ENCODE data around the gene DHX8.
A peak's percentile ranks its signal among the peaks of the same experiment; 100 is the strongest.

The DHX8 gene

DNA sequence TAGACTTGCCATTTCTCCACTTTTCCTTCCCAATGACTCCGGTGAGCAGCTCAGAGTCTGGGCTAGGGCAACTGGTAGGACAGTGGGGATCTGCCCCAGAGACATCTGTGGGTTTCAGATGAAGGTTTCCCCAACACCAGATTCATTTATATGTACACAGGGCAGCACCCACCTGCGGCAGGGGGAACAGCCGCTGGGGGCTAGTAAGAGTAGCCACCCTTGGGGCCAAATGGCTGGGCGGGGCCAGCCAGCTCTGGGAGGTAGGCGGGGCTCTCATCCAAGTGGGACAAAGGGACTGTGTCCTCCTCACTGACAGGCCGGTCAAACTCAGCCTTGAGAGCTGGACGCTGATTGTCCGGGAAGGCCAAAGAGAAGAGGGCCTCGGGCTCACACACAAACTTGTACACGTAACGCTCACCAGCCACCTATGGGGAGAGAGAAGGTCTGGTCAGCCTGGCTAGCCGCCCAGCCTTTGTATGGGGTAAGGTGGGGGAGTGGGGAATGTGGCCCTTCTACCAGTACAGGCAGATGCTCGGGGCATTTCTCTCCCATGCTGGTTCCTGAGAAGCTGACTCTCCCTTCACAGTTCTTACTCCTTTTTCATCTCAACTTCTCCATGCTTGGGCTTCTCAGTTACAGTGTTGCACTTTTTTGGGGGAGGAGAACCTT, 44.7 kb downstream of the DHX8 start:
- DNase-seq, result no peak

DNA sequence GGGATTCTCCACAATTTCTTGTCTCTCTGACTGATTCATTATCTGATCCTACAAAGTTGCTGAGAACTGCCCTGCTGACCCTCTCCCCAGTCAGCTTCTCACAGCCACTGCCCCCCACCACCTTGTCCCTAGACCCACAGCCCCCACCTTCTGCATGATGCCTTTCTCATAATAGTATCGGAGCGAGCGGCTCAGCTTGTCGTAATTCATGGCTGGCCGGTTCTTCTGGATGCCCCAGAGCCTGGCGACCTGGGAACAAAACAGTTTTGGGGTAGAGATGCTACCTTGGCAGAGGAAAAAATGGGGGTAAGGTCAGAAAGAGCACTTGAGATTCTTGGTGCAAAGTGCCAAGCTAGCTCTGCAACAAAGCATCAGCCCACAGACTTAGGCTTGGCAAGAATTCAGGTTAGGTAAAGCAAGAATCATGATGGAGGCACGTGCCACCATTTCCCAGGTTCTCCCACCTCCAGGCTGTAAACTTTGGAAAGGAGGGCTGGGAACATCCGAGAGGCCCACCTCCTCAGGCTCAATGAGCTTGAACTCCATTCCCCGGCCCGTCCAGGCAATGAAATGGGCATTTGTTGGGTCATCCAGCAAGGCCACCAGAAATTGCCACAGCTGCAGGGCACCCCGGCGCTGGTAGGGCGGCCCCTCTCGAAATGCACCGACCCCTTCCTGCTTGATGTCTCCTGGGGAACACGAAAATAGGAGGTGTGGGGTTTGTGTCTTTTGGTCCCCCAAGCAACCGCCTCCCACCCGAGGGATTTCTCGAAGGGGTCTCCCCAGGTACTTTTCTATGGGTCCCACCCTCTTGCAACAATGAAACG, 45.4 kb downstream of the DHX8 start:
- DNase-seq, result no peak

DNA sequence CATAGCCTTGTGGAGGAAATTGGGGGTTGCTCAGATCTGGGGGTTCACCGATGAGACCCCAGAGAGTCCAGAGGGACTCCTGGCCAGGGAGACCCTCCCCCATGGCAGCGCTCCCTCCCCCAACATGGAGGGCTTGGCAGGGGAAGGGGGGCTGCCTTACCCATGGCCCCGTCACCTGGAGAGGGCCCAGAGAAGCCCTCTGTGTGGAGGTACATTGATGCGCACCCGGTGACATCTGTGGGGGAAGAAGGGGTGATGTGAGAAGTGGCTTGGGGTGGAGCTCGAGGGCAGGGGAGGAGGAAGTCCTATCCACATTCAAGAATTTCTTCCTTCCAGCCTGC, 46.1 kb downstream of the DHX8 start:
- no peak for DNase-seq

DNA sequence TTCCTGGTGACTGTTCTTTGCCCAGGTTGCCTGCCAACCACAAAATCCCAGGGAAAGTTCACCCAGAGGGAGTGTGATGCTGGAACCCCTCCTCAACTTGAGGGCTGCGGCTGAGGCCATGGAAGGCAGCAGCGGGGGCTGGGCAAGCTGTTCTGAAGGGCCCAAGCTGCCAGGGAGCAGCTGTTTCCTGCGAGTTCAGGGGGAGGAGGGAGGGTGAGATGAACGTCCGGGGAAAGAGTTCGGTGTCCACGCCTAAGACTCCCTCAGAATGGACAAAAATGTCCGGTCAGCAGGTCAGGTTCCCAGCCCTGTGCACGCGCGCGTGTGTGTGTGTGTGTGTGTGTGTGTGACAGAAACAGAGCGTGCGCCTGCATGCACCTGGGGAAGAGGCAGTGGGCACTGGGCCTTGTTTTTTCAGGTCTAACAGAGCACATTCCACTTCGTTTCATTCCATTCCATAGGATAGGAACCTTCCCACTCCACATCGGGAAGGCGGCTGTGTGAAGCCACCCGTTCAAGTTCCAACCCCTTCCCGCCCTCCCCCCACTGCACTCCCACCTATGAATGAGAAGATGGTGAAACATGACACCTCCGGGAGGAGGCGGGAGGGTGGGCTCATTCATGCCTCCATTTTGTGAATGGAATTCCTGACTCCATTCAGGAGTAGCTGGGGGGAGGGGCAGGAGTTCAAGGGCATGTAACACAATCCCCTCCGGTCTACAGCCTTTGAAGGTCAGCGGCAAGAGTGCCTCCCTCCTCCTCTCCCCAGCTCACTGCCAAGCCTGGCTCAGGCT, 46.7 kb downstream of the DHX8 start:
- no peak for DNase-seq

DNA sequence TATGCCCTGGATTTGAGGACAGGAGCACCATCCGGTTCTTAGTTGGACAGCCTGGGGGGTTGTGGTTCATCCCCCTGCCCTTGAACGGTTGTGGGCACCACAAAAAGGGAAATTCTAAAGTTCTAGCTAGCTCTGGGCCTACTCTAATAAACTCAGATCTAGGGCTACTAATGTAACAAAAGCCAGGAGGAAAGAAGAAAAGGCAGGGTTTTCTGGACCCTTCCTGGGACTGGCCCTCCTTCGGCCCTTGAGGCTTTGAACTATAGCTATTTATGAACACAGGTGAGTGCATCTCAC, 47.3 kb downstream of the DHX8 start:
- no peak for DNase-seq

DNA sequence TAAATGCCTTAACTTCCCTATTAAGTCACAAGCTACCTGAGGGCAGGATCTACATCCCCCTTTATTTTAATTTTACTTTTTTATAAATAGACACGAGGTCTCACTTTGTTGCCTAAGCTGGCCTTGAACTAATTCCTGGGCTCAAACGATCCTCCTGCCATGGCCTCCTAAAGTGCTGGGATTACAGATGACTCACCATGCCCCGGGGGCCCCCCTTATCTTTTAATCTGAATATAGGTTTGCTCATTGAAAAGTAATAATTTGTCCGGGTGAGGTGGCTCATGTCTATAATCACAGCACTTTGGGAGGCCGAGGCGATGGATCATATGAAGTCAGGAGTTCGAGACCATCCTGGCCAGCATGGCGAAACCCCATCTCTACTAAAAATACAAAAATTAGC, 48.2 kb downstream of the DHX8 start:
- no peak for DNase-seq

DNA sequence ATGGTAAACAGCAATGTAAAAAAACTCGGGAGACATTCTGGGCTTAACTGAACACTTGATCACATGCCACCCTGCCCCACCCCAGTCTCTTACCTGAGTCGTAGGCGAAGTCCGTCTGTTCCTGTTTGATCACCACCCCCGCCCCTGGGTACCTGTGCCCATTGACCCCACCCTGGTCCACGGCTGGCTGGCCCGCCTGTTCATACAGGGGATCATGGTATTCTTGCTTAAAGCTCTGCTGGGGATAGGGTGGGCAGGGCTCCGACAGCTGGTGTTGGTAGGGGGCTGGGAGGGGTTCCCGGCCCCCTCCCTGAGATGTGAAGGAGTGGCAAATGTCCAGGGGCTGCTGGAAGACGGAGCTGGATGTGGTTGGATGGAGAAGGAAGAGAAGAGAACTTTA, 48.8 kb downstream of the DHX8 start:
- DNase-seq, result no peak

DNA sequence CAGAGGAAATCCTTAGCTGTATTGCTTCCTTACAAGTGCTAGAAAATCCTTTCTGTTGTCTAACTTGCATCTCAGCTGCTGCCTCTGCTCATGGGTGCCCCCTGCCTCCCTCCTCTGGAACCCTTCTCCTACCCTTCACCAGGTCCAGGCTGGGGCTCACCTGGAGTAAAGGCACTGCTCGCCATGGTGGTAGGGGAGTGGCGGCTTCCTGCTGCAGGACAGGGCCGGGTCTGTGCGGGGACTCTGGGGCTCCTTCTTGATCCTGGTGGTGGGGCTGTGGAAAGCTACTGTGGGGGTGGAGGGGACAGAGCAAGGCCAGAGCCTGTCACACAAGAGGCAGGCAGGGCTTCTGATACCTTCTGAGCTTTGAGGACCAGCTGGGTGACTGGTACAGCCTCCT, 49.9 kb downstream of the DHX8 start:
- no peak for DNase-seq

DNA sequence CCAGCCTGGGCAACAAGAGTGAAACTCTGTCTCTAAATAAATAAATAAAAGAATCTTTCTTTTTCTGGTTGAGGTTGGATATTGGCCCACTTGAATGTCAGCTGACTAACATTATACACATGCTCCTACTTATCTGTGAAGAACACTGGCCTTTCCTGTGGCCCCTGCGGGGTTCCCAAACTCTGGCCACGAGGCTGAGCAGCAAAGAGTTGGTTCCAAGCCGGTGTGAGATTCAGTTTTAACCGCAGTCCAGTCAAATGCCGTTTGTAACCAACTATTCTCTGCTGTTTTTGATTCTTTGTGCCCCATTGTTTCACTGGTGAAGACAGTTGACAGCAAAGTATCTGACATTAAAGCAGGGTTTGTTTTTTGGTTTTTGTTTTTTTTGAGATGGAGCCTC, 51.1 kb downstream of the DHX8 start:
- DNase-seq, result no peak

DNA sequence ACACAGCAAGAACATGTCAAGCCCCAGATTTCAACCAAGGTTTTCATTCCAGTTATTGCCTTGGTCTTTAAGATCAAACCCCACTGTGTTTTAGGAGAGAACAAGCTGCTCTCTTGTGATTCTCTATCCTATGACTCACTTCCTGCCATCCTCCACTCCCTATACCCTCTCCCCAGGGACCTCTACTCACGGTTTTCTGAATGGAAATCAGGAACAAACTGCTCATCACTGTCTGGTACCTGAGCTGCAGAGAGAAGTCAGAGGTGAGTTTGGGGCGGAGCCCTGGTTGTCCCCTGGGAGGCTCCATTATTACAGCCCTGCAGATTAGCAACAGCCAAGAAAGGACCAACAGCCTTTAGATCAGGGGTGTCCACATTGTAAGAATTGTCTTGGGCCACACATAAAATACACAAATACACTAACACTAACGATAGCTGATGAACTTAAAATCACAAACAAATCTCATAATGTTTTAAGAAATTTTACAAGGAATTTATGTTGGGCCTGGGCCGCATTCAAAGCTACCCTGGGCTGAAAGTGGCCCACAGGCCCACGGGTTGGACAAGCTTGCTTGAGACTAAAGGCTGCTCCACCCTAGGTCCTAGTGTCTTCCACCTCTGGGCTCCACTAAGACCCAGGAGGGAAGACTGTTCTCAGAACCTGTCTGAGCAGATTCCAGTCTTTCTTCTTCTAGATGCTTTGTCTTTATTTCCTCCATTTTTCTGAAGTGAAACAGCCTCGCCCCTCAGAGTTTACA, 52.6 kb downstream of the DHX8 start:
- DNase-seq, result no peak

DNA sequence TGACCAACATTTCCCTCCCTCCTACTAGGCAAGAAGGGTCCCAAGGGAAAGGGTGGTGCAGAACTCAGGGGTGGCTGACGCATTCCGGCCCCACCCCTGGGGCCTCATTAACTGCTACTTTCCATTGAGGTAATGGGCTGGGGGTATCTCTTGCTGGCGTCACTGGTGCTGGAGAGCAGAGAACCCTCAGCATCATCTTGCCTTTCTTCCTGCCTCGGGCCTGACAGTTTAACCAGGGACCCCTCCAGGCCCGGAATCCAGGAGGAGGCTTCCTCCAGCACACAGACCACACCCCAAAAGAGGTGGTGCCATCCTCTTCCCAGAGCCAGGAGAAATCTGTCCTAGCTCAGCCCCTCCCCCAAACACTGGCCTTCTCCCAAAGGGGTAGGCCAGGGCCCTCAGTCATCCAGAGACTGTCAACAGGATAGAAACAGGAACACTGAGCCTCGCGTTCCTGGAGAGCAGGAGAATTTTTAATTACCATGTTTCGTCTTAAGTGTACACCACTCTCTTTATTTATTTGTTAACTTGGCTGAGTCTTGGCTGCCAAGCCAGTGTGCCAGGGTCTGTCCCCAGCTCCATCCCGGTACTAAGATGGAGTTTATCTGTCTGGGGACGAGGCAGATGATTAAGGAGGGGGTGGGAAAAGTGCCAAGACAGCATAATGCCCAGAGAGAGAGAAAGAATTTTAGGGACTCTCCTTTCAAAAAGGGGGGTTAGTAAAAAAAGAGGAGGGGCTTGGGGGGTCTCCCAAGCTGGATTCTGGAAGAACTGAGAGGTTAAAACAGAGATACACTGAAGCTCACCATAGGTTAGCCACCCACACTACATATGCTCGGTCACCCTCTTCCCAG, 57.3 kb downstream of the DHX8 start:
- no peak for DNase-seq

DNA sequence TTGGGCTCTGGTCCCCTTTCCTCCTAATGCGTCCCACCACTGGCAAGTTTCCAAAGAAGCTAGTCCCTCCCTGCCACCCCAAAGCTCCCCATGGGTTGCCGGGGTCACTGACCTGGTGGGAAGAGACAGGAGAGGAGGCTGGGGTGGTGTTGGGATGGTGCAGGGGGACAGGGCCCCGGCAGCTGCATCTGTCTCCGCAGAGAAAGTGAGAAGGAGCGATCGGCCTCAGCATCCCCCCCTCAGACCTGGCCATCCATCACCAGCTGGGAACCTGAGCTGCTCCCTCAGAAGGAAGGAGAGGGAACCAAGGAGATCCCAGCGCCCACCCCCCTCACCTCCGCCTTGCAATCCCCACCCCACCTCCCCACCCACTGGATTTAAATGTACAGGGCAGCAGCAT, 59.1 kb downstream of the DHX8 start:
- DNase-seq, result no peak

DNA sequence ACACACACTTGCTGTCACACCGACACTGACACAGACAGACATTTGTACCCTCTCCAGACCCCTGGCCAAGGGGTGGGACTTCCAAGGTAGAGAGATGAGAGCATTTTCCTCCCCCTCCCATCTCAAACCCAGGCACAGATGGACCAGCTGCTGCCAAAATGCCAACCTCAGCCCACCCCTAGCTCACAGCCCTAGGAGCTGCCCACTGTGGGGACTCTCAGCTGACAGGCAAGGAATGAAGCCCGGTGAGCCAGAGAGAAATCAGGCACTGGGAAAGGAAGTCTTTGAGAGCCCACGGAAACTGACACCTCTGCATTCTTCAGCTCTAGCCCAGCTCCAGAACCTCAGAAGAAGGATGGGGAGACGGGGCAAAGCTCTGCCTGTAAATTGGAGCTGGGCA, 59.5 kb downstream of the DHX8 start:
- DNase-seq, result no peak

DNA sequence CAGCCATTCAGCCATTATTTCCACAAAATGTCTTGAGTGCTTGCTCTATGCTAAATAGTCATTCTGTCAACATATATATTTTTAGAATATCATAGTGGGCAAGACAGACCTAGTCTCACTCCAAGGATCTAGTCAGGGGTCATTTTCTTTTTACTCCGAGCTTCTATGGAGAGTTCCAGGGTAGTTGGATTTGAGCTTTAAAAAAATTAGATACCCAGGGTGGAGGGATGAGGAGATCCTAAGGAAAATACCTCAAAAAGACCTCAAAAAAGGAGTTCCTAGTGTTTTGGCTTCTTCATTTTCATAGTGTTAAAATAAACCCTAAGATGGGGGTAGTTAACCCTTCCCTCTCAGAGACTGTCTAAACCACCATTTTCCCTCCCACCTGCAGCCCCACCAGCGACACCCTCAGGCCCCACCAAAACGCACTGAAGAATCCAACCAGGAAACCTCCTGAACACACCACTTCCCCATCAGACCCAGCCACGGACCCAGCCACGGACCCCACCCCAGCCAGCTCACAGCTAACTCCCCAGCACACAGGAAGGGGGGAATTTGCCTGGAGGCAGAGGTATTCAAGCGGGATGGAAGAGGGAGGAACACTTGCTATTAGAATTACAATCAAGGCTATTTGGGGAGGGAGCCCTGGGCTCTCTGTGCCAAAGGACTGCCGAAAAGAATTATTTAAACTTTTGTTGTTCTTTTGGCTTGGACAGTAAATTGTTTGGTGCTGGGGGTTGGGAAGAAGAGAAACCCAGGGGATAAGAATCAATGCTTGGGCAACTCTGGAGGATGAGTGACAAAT, 60.2 kb downstream of the DHX8 start:
- DNase-seq, result no peak

DNA sequence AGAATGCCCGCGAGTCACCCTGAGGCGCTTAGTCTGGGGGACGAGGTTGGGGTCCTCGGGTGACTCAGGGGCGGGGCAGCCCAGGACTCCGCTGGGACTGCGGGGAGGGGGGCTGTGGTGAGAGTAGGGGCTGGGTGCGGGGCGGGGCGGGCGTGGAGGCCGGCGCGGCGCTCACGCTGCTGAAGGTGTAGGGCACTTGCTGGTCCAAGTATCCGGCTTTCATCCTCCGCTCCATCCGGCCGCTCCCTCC, 61.5 kb downstream of the DHX8 start:
- DNase-seq, result no peak

DNA sequence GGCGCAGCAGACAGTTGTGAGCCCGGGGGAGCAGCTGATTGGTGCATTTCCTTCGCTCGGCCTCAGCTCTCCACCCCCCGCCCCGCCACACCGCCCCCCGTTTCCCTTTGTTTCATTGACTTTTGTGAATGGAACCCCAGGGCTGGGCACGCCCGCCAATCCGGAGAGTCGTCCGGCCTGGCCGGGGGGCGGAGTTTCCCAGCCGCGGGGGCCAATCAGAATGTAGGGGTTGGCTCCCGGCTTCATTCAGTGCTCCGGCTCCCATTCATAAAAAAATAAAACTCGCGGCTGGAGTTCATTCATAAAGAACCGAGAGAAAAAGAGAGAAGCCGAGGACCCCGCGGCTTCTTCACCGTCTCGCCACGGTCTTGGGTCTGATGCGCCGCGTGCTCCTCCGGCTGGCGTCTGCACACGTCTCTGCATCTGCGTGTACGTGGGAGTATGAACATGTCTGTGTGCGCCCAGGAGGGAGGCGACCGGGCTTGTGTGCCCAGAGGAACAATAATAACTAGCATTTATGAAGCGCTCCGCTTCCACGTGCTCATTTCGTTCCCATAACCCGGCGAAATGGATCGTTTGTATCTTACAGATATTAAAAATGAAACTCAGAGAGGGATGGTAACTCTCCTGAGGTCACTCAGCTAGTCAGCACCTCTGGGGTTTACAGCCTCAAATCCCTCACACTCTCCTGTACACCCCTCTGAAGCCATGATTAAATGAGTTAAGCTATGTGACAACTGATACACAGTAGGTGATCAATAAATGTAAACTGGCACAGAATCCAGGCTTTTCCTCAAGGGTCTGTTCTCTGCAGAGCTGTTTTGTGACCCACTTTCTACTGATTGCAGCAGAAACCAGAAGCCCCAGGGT, 62.8 kb downstream of the DHX8 start, which contains the start of gene ETV4:
TSS of gene ETV4 (minus strand) at position 22 of the 870 bp plus-strand sequence. CDS start 723 bp downstream, outside the sequence.
- DNase-seq, result peak; percentile 73

DNA sequence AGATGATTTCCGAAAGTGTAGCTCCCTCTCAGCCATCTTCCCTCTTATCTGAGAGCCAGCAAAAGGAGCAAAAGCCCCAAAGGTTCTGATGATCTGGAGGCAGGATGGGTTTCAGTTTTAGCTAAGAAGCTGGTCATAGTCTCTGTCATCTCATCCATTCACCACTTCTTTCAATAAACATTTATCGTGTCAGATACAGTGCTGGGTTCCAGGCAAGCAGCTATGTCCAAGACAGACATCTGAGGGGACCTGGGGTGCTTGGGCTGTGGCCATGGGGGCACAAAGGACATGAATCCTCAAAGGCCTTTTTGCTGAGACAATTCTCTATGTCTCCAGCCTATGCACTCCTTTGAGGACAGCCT, 63.4 kb downstream of the DHX8 start:
- DNase-seq, result no peak

DNA sequence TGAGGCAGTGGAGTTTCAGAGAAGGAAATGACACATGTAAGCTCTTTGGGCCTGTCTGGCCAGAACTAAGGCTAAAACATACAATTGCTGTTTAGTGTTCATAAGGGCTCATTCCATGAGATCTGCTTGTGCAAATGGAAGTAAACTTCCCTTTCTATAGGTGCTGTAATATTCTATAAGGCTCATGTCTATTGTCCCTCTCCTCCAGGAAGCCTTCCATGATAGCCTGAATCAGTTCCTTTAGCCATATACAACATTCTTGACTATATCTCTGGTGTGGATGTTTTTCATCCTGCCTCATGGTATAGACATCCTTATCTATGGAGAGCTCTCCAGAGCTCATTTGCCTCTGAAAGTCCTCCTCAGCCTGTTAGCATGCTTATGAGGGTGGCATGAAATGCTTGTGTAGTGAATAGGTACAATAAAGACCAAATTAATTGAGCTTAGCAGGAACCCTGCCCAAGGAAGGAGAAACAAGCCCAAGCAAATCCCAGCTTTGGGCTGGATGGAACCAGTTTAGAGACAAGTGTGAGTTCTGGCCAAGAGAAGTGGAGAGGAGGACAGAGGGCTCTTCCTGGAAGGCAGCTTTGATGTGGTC, 64.0 kb downstream of the DHX8 start:
- no peak for DNase-seq

DNA sequence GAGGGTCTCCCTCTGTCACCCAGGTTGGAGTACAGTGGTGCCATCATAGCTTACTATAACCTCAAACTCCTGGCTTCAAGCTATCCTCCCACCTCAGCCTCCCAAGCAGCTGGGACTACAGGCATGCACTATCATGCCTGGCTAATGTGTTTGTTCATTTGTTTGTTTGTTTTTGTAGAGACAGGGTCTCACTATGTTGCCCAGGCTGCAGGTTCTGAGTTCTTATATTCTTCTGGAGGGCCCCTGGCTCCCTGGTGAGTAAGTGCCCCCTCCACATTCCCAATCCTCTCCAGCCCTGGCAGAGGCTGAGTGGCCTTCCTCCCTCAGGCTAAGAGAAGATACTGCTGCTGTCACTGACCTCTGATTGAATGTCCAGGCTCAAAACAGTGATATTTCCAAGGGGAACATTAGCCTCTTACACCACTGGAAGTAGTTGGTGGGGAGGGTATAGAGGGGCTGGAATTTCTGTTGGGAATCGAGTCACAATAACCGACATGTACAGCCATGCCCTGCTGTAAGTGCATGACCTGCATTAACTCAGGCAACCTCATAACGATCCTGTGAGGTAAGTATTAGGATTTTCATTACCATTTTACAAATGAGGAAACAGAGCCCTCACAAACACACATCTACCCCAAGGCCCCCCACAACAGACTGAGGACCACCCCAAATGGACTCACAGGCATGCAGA, 65.1 kb downstream of the DHX8 start:
- DNase-seq, result no peak

DNA sequence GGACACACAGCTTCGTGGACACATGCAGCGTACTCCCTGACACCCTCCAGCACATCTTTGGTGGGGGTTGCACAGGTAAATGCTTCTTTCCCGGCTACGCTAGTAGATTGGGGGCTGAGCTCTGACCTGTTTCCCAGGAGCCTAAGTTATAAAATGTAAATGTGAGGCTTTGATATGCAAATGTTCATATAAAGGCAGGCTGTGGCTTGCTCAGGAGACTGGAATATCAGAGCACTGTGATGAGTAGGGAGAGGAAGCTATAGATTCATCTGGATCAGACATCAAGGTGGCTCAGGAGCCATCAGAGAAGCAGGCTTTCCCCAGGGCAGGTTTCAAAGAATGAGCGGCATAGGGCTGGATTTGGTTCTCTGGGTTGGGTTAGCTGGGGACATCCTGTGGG, 65.7 kb downstream of the DHX8 start:
- no peak for DNase-seq

All from GDM1 (cell line).